WI38 (cell line): Measurements from ENCODE around the gene FRMPD2.
A peak's percentile ranks its signal among the peaks of the same experiment; 100 is the strongest.

Source experiments
- H3K4me3 ChIP-seq: 2 replicates; pipeline ENCODE4 v1.5.1; 2011; ENCODE audit warnings: low read depth, mild to moderate bottlenecking, control low read depth, low read length
- CTCF ChIP-seq: IDR thresholded peaks from 2 replicates; pipeline ENCODE4 v1.5.1; 2012; ENCODE audit warnings: low read depth, mild to moderate bottlenecking, control low read depth, low read length

The FRMPD2 gene

GRCh38 chr10:48299066-48299465 lies 24.6 kb upstream of the FRMPD2 start:
- TF ChIP-seq CTCF = no peak
- no peak overlapping the region for H3K4me3 ChIP-seq

- TF ChIP-seq CTCF = no peak
- no peak overlapping the region for H3K4me3 ChIP-seq
Measured at GRCh38 chr10:48296576-48297098, 22.1 kb upstream of the FRMPD2 start.

GRCh38 chr10:48294431-48294830 lies 19.9 kb upstream of the FRMPD2 start:
- H3K4me3 ChIP-seq = no peak overlapping the region
- no peak for TF ChIP-seq CTCF

- TF ChIP-seq CTCF = no peak
- no peak overlapping the region for H3K4me3 ChIP-seq
Measured at GRCh38 chr10:48292616-48293015, 18.1 kb upstream of the FRMPD2 start.

- no peak overlapping the region for H3K4me3 ChIP-seq
- TF ChIP-seq CTCF = no peak
Measured at GRCh38 chr10:48291190-48291589, 16.7 kb upstream of the FRMPD2 start.

GRCh38 chr10:48290286-48290685 lies 15.8 kb upstream of the FRMPD2 start:
- H3K4me3 ChIP-seq = no peak overlapping the region
- no peak for TF ChIP-seq CTCF

- H3K4me3 ChIP-seq = no peak overlapping the region
- peak; percentile 91 for TF ChIP-seq CTCF
Measured at GRCh38 chr10:48289501-48290238, 15.2 kb upstream of the FRMPD2 start.
